Skeletal muscle tissue (tissue), 5 donors: ENCODE results near the gene ZC3H12D. TPM values are rescaled to one million over a fixed set of nuclear protein-coding genes. Genes with fewer than 3 reads are reported as not detected.

Experiments
- H3K27ac ChIP-seq: one replicate; pipeline ENCODE4 v1.7.0; 2013; ENCODE audit warnings: mild to moderate bottlenecking, low read depth, low read length, inconsistent platforms
- H3K27me3 ChIP-seq, 3 donors: one replicate each; pipeline ENCODE4 v1.7.0; 2013; ENCODE audit warnings: low read length in 3 of 3; ENCODE audit not compliant: control insufficient read depth in 3 of 3, insufficient read depth in 3 of 3
- H3K36me3 ChIP-seq, 3 donors: one replicate each; pipeline ENCODE4 v1.7.0; 2013; ENCODE audit warnings: low read length in 3 of 3; ENCODE audit not compliant: control insufficient read depth in 3 of 3, insufficient read depth in 3 of 3
- H3K4me1 ChIP-seq, 3 donors: one replicate each; pipeline ENCODE4 v1.7.0; 2013; ENCODE audit warnings: low read length in 3 of 3, mild to moderate bottlenecking in 3 of 3; ENCODE audit not compliant: control insufficient read depth in 3 of 3, insufficient read depth in 3 of 3
- H3K4me3 ChIP-seq, 3 donors: one replicate each; pipeline ENCODE4 v1.7.0; 2013; ENCODE audit warnings: low read length in 3 of 3
- H3K9ac ChIP-seq, 3 donors: one replicate each; pipeline ENCODE4 v1.7.0; 2013; ENCODE audit warnings: low read length in 3 of 3, mild to moderate bottlenecking in 3 of 3, moderate library complexity in 2 of 3, low read depth in 1 of 3
- H3K9me3 ChIP-seq, 3 donors: one replicate each; pipeline ENCODE4 v1.7.0; 2013; ENCODE audit warnings: low read length in 3 of 3; ENCODE audit not compliant: control insufficient read depth in 3 of 3
- small RNA-seq: library from RNA; depleted of rRNA; stranded (forward); fragments of <200 nt; gene quantifications from one replicate; pipeline ENCODE3, GENCODE V24; 2014
- total RNA-seq: library from RNA; depleted of rRNA; stranded (reverse); fragments of >200 nt; gene quantifications from one replicate; pipeline ENCODE4 v1.2.3, GENCODE V29; 2014
- donor health status: Osteomylitis.

ZC3H12D gene
- total RNA-seq, 1 donor from 2014 or later, result 1.0 TPM

GRCh38 chr6:149403534-149403933 is 81.3 kb downstream of the ZC3H12D start:
- Histone ChIP-seq H3K4me3 (no peak overlapping the region), H3K4me1 (no peaks in the 10 kb centered on the region), H3K27ac (no peak overlapping the region), H3K36me3 (peaks cover 9 to 19% (median 19%) of the 10 kb centered on the region in 3 donors), H3K27me3 (no peaks in the 10 kb centered on the region), H3K9me3 (no peaks in the 10 kb centered on the region), H3K9ac (no peak overlapping the region)

GRCh38 chr6:149400050-149400449 is 84.8 kb downstream of the ZC3H12D start, which contains the start of gene SUMO4:
SUMO4 (plus strand) TSS chr6:149400262; CDS start chr6:149400392, 130 bp downstream.
- H3K4me3 ChIP-seq, result no peak within 1 kb of the TSS
- H3K27me3 ChIP-seq, result no peaks in the 10 kb centered on the region
- no peaks in the 10 kb centered on the region for H3K9me3 ChIP-seq
- H3K4me1 ChIP-seq, result no peaks in the 10 kb centered on the region
- peaks cover 9 to 20% (median 19%) of the 10 kb centered on the region in 3 donors for H3K36me3 ChIP-seq
- no peak within 1 kb of the TSS for H3K9ac ChIP-seq
- H3K27ac ChIP-seq, result no peak within 1 kb of the TSS

- H3K36me3 ChIP-seq, result peaks cover 9 to 16% (median 16%) of the 10 kb centered on the region in 3 donors
These were observed 87.4 kb downstream of the ZC3H12D start for GRCh38 chr6:149397384-149397783.

More at GRCh38 chr6:149397384-149397783, 87.4 kb downstream of the ZC3H12D start:
- H3K9ac ChIP-seq, result no peak overlapping the region
- H3K9me3 ChIP-seq, result no peaks in the 10 kb centered on the region
- H3K27ac ChIP-seq, result no peak overlapping the region
- H3K4me1 ChIP-seq, result peaks cover 0 to 2% (median 0%) of the 10 kb centered on the region in 3 donors
- no peak overlapping the region for H3K4me3 ChIP-seq
- no peaks in the 10 kb centered on the region for H3K27me3 ChIP-seq

Small RNA genes lying within 50 kb of the gene (small RNA-seq; reads per million reads assigned to genes)
- not detected for gene RNU7-3P

Other genes with a start within 250 kb of the ZC3H12D start
- gene TAB2, start 167.3 kb downstream of the ZC3H12D start, total RNA-seq, result 25.1 TPM
- 0.52 TPM for gene SUMO4, start 84.8 kb downstream of the ZC3H12D start, total RNA-seq
- 19.3 TPM for gene PPIL4, start 61.0 kb upstream of the ZC3H12D start, total RNA-seq
- 41.2 TPM for gene GINM1, start 81.4 kb upstream of the ZC3H12D start, total RNA-seq
- gene KATNA1, start 163.7 kb upstream of the ZC3H12D start, total RNA-seq, result 30.8 TPM
- gene LATS1, start 233.1 kb upstream of the ZC3H12D start, total RNA-seq, result 15.1 TPM